Measurements from ENCODE around the gene PTPRE.

- TF ChIP-seq, protein P1, sequence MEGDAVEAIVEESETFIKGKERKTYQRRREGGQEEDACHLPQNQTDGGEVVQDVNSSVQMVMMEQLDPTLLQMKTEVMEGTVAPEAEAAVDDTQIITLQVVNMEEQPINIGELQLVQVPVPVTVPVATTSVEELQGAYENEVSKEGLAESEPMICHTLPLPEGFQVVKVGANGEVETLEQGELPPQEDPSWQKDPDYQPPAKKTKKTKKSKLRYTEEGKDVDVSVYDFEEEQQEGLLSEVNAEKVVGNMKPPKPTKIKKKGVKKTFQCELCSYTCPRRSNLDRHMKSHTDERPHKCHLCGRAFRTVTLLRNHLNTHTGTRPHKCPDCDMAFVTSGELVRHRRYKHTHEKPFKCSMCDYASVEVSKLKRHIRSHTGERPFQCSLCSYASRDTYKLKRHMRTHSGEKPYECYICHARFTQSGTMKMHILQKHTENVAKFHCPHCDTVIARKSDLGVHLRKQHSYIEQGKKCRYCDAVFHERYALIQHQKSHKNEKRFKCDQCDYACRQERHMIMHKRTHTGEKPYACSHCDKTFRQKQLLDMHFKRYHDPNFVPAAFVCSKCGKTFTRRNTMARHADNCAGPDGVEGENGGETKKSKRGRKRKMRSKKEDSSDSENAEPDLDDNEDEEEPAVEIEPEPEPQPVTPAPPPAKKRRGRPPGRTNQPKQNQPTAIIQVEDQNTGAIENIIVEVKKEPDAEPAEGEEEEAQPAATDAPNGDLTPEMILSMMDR (IDR thresholded peaks at IDR 0.05; ENCODE audit: insufficient read depth, low read length), result no peak
- TF ChIP-seq, protein P2, sequence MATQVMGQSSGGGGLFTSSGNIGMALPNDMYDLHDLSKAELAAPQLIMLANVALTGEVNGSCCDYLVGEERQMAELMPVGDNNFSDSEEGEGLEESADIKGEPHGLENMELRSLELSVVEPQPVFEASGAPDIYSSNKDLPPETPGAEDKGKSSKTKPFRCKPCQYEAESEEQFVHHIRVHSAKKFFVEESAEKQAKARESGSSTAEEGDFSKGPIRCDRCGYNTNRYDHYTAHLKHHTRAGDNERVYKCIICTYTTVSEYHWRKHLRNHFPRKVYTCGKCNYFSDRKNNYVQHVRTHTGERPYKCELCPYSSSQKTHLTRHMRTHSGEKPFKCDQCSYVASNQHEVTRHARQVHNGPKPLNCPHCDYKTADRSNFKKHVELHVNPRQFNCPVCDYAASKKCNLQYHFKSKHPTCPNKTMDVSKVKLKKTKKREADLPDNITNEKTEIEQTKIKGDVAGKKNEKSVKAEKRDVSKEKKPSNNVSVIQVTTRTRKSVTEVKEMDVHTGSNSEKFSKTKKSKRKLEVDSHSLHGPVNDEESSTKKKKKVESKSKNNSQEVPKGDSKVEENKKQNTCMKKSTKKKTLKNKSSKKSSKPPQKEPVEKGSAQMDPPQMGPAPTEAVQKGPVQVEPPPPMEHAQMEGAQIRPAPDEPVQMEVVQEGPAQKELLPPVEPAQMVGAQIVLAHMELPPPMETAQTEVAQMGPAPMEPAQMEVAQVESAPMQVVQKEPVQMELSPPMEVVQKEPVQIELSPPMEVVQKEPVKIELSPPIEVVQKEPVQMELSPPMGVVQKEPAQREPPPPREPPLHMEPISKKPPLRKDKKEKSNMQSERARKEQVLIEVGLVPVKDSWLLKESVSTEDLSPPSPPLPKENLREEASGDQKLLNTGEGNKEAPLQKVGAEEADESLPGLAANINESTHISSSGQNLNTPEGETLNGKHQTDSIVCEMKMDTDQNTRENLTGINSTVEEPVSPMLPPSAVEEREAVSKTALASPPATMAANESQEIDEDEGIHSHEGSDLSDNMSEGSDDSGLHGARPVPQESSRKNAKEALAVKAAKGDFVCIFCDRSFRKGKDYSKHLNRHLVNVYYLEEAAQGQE (IDR thresholded peaks at IDR 0.05; ENCODE audit: insufficient replicate concordance, low read depth), result no peak
- TF ChIP-seq GABPA (IDR thresholded peaks at IDR 0.05; ENCODE audit: low read depth), result no peak
- no peak for TF ChIP-seq POLR2AphosphoS5 (IDR thresholded peaks at IDR 0.05; ENCODE audit: low read depth)
These were observed 93.8 kb downstream of the PTPRE start for GRCh38 chr10:128000471-128001362.

Data from HL-60 (cell line).